ENCODE results near the gene SPSB2.

DNA sequence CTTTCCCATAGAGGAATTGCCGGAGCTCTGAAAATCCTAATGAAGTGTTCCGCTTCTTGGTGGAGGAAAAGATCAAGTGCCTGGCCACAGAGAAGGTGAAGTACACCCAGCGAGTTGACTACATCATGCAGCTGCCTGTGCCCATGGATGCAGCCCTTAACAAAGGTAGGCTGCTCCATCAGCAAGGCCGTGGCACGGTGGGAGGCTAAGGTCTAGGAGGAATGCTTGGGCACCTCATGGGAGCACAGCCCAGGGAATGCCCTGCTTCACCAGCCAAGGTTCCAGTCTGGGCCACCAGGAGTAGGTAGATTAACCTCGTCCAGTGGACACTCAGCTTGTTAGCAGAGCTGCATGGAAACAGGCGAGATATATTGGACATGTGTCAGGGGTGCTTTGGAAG is 12.2 kb downstream of the SPSB2 start:
- TF ChIP-seq, protein P1, sequence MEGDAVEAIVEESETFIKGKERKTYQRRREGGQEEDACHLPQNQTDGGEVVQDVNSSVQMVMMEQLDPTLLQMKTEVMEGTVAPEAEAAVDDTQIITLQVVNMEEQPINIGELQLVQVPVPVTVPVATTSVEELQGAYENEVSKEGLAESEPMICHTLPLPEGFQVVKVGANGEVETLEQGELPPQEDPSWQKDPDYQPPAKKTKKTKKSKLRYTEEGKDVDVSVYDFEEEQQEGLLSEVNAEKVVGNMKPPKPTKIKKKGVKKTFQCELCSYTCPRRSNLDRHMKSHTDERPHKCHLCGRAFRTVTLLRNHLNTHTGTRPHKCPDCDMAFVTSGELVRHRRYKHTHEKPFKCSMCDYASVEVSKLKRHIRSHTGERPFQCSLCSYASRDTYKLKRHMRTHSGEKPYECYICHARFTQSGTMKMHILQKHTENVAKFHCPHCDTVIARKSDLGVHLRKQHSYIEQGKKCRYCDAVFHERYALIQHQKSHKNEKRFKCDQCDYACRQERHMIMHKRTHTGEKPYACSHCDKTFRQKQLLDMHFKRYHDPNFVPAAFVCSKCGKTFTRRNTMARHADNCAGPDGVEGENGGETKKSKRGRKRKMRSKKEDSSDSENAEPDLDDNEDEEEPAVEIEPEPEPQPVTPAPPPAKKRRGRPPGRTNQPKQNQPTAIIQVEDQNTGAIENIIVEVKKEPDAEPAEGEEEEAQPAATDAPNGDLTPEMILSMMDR (IDR thresholded peaks at IDR 0.05) = no peak
- no peak for TF ChIP-seq POLR2A (IDR thresholded peaks at IDR 0.05)

All from esophagus squamous epithelium (tissue), 4 donors.